ENCODE results near the gene JADE1.

DNA sequence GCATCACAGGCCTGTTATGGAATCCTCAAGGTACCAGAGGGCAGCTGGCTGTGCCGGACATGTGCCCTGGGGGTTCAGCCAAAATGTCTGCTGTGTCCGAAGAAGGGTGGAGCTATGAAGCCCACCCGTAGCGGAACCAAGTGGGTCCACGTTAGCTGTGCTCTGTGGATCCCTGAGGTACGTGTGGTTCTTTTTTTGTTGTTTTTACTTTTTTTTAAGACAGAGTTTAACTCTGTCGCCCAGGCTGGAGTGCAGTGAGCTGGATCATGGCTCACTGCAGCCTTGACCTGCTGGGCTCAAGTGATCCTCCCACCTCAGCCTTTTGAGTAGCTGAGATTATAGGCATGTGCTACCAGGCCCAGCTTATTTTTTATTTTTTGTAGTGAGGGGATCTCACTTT, 46.1 kb downstream of the JADE1 start:
- TF ChIP-seq YY1 (IDR thresholded peaks at IDR 0.05; ENCODE audit: insufficient read depth, insufficient read length) (no peak), ZNF274 (IDR thresholded peaks at IDR 0.05; ENCODE audit: low read depth, low read length) (no peak), SUZ12 (IDR thresholded peaks at IDR 0.05; ENCODE audit: extremely low read depth, insufficient read depth, insufficient read length) (no peak)
